Adipose tissue (tissue), 3 donors: Measurements from ENCODE around the gene ABHD17C. TPM values are rescaled to one million over a fixed set of nuclear protein-coding genes. Genes with fewer than 3 reads are reported as not detected.

ENCODE experiments used
- H3K27ac ChIP-seq: one replicate; pipeline ENCODE4 v1.5.1; 2013; ENCODE audit warnings: low read depth, low read length
- WGBS, 3 donors: extraction: QIAGEN DNeasy Blood & Tissue Kit; methylation state at CpG; one replicate each; pipeline ENCODE4 v1.1.7; 2013; 5-methylcytosine and 5-hydroxymethylcytosine counted together
- polyA plus RNA-seq, 3 donors: library from polyadenylated mRNA; stranded (reverse); fragments of 200-250 nt; gene quantifications; one replicate each; pipeline ENCODE4 v1.2.3, GENCODE V29; 2013
- donor health status: healthy with polysubstance abuse.
- donor health status: Bipolar disorder and iron deficiency.
- donor health status: healthy.

Gene ABHD17C
- polyA plus RNA-seq, 3 donors, result 1.5 to 4.5 (median 3.6) TPM

GRCh38 chr15:80711886-80712285 lies 16.8 kb downstream of the ABHD17C start:
- WGBS, 3 donors, result 82 to 93% (median 90%) methylated on average over 6 of the region's 6 CpGs
- H3K27ac ChIP-seq, result no peak overlapping the region

DNA sequence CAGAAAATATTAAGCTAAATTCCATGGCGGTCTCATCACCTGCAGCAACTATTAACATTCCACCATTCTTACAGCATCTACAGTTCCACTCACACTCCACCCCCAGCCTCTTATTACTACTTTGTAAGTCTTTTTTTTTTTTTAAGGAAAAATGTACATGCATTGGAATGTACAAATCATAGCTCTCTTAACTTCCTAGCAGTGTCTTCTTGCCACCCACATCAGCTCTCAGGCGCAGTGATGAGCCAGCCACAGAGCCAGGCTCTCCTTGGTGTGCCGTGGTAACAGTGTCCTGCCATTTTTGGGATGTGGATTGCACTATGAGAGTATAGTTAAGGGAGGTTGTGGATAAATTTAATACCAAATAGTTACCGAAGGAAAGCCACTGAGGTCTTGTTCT lies 17.8 kb downstream of the ABHD17C start:
- no peak overlapping the region for H3K27ac ChIP-seq
- 85 to 96% (median 95%) methylated on average over 4 of the region's 4 CpGs for WGBS, 3 donors

- H3K27ac ChIP-seq, result no peak overlapping the region
- WGBS, 3 donors, result 46 to 80% (median 65%) methylated on average over 7 of the region's 7 CpGs
Measured at GRCh38 chr15:80721476-80721875, 26.4 kb downstream of the ABHD17C start.

DNA sequence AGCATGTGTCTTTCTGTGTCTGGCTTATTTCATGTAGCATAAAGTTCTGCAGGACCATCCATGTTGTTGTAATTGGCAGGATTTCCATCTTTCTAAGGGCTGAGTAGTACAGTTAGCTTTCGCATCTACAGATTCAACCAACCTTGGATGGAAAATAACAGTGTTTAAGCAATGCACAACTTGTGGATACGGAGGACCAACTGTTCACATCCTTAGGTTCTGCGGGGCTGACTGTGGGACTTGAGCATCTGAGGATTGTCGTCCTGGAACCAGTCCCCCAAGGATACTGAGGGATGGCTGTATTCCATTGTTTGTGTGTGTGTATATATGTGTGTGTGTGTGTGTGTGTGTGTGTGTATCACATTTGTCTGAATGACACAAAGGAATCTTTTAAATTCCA lies 27.7 kb downstream of the ABHD17C start:
- 89 to 94% (median 93%) methylated on average over 4 of the region's 4 CpGs for WGBS, 3 donors
- no peak overlapping the region for H3K27ac ChIP-seq

DNA sequence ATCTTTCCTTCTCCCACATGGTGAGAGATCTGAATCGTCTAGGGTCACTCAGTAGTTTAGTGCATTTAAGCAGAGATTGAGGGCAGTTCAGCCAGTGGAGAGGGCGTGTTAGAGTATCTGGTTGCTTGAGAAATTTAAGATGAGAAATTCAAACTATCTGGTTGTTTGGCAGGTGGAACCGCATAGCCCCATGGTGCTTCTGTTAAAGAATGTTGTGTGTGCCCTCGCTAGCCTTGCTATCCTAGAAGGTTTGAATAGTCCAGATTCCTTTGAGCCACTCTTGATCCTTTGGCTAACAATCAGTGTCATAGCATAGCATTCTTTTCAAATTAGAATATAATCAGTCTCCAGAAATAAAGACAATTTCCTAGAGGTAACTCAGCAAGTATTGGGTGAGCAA lies 32.1 kb downstream of the ABHD17C start:
- 80 to 83% (median 82%) methylated on average over 4 of the region's 4 CpGs for WGBS, 3 donors

GRCh38 chr15:80727596-80727995 lies 32.5 kb downstream of the ABHD17C start:
- H3K27ac ChIP-seq, result no peak overlapping the region
- 93 to 97% (median 96%) methylated on average over 5 of the region's 5 CpGs for WGBS, 3 donors

More for the DNA sequence above, 32.1 kb downstream of the ABHD17C start:
- no peak overlapping the region for H3K27ac ChIP-seq

GRCh38 chr15:80730387-80730786 lies 35.3 kb downstream of the ABHD17C start:
- no peak overlapping the region for H3K27ac ChIP-seq
- WGBS, 3 donors, result 85 to 91% (median 90%) methylated on average over 7 of the region's 7 CpGs

DNA sequence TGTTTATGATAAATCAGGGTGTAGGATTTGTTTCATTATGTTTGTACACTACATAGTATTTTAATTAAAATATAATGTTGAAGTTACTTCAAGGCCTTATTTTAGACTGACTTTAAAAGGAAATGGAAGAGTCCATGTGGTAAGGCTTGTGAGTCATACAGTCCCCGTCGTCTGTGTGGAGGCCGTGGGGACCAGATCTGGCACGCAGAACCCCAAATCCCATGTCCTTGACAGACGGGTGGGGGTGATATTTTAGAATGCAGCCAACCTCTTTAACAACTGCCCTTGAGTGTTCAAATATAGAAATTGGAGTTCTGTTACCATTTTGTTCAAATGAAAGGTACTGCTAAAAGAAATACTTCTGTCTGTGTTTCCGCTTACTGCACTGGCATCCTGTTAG lies 35.8 kb downstream of the ABHD17C start:
- WGBS, 3 donors, result 52 to 74% (median 55%) methylated on average over 6 of the region's 6 CpGs
- no peak overlapping the region for H3K27ac ChIP-seq

- 81 to 85% (median 82%) methylated on average over 6 of the region's 6 CpGs for WGBS, 3 donors
- H3K27ac ChIP-seq, result no peak overlapping the region
Measured at GRCh38 chr15:80732167-80732566, 37.1 kb downstream of the ABHD17C start.

DNA sequence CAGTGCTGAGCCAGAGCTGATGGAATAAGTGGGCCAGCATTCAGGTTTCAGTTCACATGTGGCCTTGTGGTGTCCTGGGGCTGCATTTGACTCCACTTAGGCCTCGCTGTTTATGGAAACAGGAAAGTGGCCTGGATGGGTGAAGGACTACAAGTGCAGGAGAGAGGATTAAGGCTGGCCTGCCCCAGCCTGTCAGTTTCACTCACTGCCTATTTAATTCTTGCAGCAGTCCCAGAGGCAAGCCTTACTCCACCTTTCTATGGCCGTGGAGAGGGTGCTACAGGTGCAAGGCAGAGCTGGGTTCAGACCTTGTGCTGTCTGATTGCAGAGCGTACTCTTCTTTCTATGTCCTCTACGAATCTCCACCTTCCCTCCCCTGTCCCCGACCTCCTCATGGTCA lies 37.7 kb downstream of the ABHD17C start:
- no peak overlapping the region for H3K27ac ChIP-seq
- WGBS, 3 donors, result 87 to 97% (median 96%) methylated on average over 5 of the region's 5 CpGs

- 69 to 84% (median 77%) methylated on average over 1 of the region's 1 CpG for WGBS, 3 donors
- no peak overlapping the region for H3K27ac ChIP-seq
Measured at GRCh38 chr15:80733460-80733859, 38.4 kb downstream of the ABHD17C start.

DNA sequence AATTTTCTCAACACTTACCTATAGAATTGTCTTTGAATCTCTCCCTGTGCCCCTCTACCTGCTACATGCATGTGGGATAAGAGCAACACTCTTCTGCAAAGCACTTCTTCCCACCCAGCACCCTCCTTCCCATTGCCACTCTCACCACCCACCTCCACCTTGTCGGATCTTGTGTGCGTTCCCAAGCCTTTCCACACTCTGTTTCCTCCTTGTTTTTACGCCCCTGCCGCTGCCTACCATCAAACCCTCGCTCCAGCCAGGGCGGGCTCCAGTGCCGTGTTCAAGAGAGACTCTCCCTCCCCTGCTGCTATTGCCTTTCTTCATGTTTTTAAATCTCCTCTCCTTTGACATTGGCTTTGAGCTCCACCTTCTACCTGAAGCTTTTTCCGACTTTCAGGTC lies 40.2 kb downstream of the ABHD17C start:
- H3K27ac ChIP-seq, result no peak overlapping the region
- WGBS, 3 donors, result 97% methylated on average over 8 of the region's 8 CpGs

GRCh38 chr15:80736560-80736959 lies 41.5 kb downstream of the ABHD17C start:
- H3K27ac ChIP-seq, result no peak overlapping the region
- WGBS, 3 donors, result 52 to 72% (median 55%) methylated on average over 4 of the region's 4 CpGs

DNA sequence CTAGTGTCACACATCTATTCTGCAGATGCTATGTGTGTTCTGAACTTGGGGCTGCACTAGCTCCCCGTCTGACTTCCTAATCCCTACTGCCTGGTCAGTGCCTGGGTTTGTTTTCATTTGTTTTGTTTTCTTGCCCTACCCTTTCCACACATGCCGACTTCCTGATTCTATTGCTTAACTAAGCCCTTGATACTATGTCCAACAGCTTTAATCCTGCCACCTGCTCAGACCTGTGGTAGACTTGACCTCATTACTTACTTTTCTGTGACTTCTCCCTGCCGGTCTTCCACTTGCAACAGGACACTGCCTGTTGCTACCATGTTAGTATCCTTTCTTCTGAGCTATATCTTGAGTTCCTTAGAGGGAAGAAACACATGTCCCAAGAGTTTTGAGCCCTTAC lies 44.8 kb downstream of the ABHD17C start:
- WGBS, 3 donors, result 59 to 87% (median 70%) methylated on average over 3 of the region's 3 CpGs
- H3K27ac ChIP-seq, result no peak overlapping the region

- 91 to 97% (median 91%) methylated on average over 4 of the region's 4 CpGs for WGBS, 3 donors
- H3K27ac ChIP-seq, result no peak overlapping the region
Measured at GRCh38 chr15:80742081-80742480, 47.0 kb downstream of the ABHD17C start.

GRCh38 chr15:80743189-80743833 lies 48.2 kb downstream of the ABHD17C start:
- no peak overlapping the region for H3K27ac ChIP-seq
- WGBS, 3 donors, result 65 to 91% (median 87%) methylated on average over 11 of the region's 11 CpGs

DNA sequence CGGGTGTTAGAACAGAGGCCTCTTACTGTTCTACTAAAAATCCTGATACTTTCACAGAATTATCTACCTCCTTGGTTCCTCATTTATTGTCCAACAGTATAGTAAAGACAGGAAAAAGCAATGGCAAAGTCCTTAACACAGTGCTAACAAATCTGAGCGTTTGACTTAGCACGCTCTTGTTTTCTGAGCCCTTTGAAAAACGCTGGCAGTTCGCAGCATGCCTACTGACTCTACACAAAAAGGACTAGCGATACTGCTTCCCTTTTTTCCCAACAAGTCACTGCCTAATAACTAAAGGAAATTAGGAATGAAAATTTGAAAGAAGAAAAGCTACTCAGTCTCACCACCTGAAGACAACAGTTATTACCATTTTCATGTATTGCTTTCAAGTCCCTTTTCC lies 49.3 kb downstream of the ABHD17C start:
- WGBS, 3 donors, result 75 to 93% (median 81%) methylated on average over 6 of the region's 6 CpGs

DNA sequence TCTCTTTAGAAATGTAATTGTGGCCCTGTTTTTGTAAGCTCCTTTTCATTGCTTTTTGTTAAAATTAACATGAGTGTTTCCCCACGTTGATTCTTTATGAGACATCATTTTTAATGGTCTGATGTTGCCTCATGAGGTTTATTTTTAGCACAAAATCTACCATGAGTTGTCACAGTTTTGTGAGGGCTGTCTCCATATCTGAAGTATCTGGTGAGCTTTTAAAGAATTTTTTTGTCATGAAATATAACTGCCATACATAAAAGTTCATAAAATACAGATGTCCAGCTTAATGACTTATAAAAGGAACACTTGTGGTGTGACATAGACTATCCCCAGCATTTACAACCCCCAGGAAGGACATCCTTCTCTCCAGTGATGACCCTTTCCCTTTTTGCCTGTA lies 49.7 kb downstream of the ABHD17C start:
- H3K27ac ChIP-seq, result no peak overlapping the region
- 11 to 45% (median 11%) methylated on average over 1 of the region's 1 CpG for WGBS, 3 donors

More for the DNA sequence above, 49.3 kb downstream of the ABHD17C start:
- H3K27ac ChIP-seq, result no peak overlapping the region

DNA sequence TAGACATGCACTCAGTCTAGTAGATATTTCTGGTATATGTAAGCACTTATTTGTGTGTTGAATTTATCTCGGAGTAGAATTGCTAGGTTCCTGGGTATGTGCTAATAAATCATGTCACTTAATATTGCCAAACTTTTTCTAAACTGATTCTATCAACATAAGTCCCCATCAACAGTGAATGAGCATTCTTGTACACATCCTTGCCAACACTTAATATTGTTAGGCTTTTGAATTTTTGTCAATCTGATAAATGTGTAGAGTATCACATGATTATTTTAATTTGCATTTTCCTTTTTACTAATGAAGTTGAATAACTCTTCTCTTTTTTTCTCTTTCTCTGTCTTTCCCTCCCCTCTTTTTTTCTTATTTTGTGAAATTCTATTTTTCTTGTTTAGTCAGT lies 50.8 kb downstream of the ABHD17C start:
- H3K27ac ChIP-seq, result no peak overlapping the region
- 85 to 92% (median 91%) methylated on average over 1 of the region's 1 CpG for WGBS, 3 donors

DNA sequence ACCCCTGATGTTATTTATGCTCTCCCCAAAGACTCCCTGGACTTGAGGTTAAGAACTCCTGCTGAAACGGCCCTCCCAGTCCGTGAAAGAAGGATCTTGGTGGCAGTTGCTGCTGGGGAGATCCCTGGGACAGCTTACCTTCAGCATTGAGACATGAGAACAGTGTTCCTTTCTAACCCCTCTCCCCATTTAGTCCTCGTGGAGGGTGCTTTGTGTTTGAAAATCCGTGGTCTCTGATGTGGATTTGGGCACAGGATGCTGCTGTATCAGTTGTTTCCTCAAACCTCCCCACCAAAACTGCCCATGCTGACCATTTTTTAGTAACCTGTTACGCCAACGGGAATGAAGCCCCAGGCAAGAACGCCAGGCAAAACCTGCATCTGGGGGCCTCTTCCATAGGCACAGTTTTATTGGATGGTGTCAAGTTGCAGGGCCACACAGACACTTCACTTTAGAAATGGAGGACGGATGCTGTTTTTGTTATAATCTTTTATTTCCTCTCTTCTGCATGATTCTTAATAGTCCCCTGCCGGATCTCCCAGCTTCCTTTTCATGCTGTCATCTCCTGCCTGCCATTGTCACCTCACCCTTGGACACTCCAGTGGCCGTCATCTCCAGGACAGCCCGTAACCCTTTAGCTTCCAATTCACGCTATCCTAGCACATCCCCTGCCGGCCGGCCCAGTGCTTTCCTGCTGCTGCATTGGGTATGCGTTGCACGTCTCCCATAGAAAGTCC lies 52.4 kb downstream of the ABHD17C start:
- H3K27ac ChIP-seq, result no peak overlapping the region
- 67 to 75% (median 69%) methylated on average over 16 of the region's 16 CpGs for WGBS, 3 donors
